ENCODE measurements around the gene MCEE.
"Not testable (repeated sequence)": the region's sequence is repeated elsewhere in the genome, so short reads cannot be mapped to it uniquely, and the experiment has no call there.

The MCEE gene

DNA sequence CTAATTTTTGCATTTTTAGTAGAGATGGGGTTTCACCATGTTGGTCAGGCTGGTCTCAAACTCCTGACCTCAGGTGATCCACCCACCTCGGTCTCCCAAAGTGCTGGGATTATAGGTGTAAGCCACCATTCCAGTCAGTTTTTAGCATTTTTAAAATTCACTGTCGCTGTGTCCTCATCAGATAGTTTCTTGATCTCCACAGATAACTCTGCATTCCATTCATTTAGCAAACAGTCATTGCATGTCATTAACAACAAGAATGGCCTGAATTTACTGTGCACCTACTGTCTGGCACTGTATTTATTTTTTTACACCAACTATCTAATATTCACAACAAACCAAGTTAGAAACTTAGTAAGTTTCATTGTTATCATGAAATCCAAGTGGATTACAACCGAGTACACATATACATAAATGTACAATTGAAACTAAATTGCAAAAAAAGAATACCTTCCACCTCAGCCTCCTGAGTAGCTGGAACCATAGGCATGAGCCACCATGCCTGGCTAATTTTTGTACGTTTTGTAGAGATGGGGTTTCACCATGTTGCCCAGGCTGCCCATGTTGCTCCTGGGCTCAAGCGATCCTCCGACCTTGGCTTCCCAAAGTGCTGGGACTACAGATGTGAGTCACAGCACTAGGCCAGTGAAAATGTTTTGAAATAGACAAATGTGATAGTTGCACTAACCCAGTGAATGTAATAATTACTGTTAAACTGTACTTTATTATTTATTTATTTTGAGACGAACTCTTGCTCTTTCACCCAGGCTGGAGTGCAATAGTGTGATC, 4.3 kb downstream of the MCEE start:
- no peak for DNase-seq

DNA sequence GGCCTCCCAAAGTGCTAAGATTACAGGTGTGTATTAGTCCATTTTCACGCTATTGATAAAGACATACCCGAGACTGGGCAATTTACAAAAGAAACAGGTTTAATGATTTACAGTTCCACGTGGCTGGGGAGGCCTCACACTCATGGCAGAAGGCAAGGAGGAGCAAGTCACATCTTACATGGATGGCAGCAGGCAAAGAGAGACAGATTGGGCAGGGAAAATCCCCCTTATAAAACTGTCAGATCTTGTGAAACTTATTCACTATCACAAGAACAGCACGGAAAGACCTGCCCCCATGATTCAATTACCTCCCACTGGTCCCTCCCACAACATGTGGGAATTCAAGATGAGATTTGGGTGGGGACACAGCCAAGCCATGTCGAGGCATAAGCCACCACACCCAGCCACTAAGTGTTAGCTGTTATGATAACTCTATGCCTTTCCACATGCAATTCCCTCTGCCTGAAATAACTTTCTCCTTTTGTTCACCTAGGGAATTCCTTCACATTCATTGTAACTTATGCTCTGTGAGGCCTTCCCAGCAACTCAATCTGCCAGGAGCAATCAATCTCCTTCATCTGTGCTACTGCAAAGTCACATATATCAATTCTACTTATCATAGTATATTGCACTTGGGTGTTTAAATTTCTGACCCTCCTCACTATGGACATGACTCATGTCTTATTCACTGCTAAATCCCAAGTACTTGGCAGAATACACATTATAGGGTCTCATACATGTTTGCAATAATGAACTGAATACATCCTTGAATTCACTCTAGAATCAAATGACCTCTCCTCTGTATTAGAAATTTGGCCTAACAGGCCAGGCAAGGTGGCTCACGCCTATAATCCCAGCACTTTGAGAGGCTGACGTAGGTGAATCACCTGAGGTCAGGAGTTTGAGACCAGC, 7.4 kb downstream of the MCEE start:
- DNase-seq: no peak

- no peak for DNase-seq
These were observed 8.6 kb downstream of the MCEE start for GRCh38 chr2:71121479-71121878.

GRCh38 chr2:71120195-71120594, 9.8 kb downstream of the MCEE start:
- no peak for DNase-seq

GRCh38 chr2:71117063-71117462, 13.0 kb downstream of the MCEE start:
- DNase-seq: no peak

GRCh38 chr2:71113843-71114242, 16.2 kb downstream of the MCEE start:
- DNase-seq: no peak

- no peak for DNase-seq
These were observed 21.9 kb downstream of the MCEE start for GRCh38 chr2:71108091-71108490.

DNA sequence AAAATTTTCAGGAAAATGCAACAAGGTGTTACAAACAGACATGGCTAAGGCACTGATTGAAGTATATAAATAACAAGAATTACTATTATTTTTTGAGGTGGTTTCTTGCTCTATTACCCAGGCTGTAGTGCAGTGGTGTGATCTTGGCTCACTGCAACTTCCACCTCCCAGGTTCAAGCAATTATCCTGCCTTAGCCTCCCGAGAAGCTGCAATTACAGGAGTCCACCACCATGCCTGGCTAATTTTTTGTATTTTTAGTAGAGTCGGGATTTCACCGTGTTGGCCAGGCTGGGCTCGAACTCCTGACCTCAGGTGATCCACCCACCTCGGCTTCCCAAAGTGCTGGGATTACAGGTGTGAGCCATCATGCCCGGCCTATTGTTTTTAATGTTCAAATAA, 23.6 kb downstream of the MCEE start:
- not testable (repeated sequence) for DNase-seq

DNA sequence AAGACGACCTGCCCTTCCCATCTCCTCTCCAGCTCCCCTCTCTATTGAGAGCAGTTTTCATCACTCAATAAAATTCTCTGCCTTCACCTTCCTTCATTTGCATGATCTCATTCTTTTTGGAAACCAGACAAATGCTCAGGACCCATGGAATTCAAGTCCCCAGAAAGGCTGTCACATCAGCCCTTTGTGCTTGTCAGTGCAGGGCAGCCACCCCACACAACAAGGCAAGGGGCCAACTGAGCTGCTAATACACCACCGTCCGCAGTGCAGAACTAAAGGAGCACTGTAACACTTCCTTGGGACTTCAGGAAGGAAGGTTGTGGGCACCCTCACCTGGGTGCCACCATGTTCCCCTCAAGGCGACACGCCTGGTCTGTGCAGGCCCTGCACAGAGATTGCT, 26.2 kb downstream of the MCEE start:
- no peak for DNase-seq

DNA sequence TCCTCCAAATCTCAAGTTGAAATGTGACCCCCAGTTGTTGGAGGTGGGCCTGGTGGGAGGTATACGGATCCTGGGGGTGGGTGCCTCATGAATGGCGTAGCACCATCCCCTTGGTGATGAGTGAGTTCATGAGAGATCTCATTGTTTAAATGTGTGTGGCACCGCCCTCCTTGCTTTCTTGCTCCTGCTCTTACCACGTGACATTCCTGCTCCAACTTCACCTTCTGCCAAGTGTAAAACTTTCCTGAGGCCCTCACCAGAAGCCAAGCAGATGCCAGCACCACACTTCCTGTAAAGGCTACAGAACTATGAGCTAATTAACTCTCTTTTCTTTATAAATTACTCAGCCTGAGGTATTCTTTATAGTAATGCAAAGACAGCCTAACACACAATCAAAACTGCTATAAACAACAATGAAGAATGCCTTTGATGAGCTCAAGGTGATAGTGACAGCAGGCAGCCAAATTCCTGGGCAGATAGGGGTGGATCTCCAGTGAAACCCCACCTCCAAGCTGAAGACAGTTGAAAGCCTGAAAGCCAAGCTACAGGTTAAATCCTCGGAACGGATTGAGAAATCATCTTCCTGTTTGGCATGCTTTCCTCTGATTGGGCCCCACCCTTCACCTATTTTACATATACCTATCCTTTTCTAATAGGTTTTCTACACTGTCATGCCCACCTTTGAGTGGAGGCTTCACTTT, 26.9 kb downstream of the MCEE start:
- no peak for DNase-seq

DNA sequence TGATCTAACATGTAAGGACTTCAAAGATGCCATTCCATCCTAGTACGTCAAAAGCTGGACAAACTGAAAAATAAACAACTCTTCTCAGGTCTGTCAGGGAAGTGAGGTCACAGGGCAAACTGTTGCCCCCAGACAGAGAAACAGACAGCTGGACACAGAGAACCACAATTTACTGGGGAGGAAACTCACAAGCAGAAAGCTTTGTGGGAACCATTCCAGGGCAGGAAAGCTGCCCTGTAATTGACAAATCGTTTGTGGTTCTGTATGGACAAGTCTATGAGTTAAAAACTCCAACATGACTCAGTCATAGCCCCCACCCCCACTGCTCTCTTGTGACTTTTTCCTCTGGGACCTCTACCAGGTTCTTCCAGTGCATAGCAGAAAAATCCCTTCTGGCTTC, 28.4 kb downstream of the MCEE start:
- no peak for DNase-seq

DNA sequence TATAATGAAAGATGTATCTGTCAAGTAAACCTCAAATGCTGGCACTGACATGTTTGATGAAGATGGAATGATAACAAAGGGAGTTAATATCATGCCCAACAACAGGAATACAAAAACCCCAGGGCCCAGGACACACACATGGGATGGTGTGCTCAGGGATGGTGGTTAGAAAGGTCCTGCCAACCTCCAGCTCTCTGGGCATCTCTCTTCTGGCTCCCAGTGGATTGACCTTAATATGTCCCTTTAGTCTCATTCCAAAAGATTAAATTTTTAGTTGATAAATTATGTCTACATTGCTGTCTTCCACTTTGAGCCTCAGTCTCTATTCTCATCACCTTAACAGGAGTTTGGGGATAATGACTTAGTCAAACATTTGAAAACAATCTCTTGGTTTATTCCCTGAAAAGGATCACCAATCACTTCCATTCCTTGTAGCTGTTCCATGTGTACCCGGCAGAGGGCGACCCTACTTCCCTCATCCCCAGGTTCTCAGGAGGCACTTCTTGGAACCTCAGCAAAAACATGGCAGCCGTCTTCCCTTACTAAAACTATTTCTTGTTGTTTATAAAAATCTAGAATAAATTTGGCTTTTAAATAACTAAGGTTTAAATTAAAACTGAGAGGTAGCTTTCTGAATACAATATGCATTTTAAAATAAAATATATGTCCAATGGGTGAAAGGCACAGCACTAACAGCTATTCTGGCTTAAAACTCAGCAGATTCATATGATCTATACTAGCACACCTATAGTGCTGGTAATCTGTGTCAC, 29.6 kb downstream of the MCEE start:
- peak; percentile 45 for DNase-seq

DNA sequence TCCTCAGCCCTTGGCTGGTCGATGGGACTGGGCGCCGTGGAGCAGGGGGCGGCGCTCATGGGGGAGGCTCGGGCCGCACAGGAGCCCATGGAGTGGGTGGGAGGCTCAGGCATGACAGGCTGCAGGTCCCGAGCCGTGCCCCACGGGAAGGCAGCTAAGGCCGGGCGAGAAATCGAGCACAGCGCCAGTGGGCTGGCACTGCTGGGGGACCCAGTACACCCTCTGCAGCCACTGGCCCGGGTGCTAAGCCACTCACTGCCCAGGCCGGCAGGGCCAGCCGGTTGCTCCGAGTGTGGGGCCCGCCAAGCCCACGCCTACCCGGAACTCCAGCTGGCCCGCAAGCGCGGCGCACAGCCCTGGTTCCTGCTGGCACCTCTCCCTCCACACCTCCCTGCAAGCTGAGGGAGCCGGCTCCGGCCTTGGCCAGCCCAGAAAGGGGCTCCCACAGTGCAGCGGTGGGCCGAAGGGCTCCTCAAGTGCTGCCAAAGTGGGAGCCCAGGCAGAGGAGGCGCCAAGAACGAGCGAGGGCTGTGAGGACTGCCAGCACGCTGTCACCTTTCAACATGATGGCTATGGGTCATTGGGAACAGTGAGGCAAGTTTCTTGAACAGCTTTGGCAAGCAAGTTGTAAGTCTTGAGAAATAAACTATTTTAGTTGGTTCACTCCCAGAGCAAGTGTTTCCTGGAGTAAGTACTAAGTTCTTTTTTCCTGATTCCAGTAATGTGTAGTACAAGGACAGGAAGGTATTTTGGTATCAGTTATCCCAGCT, 37.4 kb downstream of the MCEE start:
- DNase-seq: not testable (repeated sequence)

DNA sequence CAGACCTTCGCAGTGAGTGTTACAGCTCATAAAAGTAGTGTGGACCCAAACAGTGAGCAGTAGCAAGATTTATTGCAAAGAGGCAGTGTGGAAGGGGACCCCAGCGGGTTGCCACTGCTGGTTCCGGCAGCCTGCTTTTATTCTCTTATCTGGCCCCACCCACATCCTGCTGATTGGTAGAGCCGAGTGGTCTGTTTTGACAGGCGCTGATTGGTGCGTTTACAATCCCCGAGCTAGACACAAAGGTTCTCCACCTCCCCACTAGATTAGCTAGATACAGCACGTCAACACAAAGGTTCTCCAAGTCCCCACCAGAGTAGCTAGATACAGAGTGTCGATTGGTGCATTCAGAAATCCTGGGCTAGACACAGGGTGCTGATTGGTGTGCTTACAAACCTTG, 38.2 kb downstream of the MCEE start:
- DNase-seq: not testable (repeated sequence)

GRCh38 chr2:71089475-71089874, 40.6 kb downstream of the MCEE start:
- not testable (repeated sequence) for DNase-seq

DNA sequence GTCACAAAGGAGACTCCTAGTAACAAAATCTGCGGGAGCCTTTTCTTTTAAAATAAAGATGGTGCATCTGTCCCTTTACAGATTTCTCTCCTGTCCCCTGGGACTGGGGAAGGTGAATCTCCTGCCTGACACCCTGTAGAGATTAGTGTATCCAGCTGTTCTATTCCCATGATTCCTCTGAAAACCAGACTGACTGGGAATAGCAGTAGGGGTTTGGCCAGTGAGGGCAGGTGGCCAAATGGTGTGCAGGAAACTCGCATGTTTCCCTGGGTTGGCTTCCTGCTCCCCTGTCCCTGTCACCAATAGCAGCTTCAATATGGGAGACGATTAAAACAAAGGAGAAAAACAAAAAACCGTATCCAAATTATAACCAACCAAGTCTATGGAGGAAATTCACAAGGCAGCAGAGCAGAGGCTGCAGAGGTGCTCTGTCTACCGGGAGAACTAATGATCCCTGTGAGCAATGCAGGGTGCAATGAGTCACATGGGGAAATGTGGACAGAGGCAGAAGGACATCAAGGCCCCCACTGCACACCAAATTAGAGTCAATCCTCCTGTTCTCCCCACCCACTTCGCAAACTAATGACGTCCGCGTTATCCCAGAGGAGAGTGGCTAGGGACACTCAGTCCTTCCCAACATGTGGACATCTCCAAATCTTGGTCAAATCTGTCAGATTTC, 44.6 kb downstream of the MCEE start:
- not testable (repeated sequence) for DNase-seq

- DNase-seq: not testable (repeated sequence)
These were observed 46.2 kb downstream of the MCEE start for GRCh38 chr2:71083752-71084312.

GRCh38 chr2:71083297-71083696, 46.7 kb downstream of the MCEE start:
- DNase-seq: not testable (repeated sequence)

GRCh38 chr2:71082402-71083252, 47.4 kb downstream of the MCEE start:
- peak; percentile 34 for DNase-seq

DNA sequence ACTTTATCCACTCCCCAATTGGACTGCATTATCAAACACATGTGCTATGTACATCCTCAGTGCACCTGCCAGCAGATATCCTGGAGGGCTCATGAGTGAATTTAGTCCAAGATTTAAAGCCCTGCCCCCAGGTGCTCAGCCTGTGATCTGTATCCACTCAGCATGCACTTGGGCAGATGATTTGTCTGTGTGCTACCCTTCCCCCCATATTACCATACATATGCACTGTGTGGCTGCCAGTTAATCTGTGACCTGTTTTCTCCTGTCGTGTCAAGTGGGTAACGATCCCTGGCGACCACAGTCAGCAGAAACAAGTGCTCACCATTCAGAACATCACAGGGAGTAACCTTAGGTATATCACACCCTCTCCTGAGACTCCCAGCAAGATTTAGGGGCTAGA, 51.4 kb downstream of the MCEE start:
- no peak for DNase-seq

Data from activated CD8-positive, alpha-beta memory T cell treated with anti-CD3 and anti-CD28 coated beads, Interleukin-2, amount 50 U/mL, for 4 hours (primary cell).